Hypothalamus (tissue), 51 donors: ENCODE measurements around the gene OAS3.
"Not testable (repeated sequence)": the region's sequence is repeated elsewhere in the genome, so short reads cannot be mapped to it uniquely, and the experiment has no call there.

Experiments
- DNase-seq, 51 donors: peaks; one replicate each; lab custom pipeline; 2025; lab: John Stamatoyannopoulos, UW

Gene OAS3

GRCh38 chr12:112937741-112938719, at the start of gene OAS3:
OAS3 (plus strand) TSS chr12:112938474; CDS start chr12:112938531, 57 bp downstream.
- peak in 40 of 51 donors; percentile 8 to 57 (median 34) for DNase-seq

- DNase-seq, result peak in 8 of 51 donors; percentile 8 to 46 (median 19)
These were observed 46.9 kb upstream of the OAS3 start for GRCh38 chr12:112891093-112892024.

- no peak for DNase-seq
These were observed 45.4 kb upstream of the OAS3 start for GRCh38 chr12:112892856-112893255.

GRCh38 chr12:112894128-112894527, 44.1 kb upstream of the OAS3 start:
- DNase-seq, result no peak

GRCh38 chr12:112898380-112898779, 39.9 kb upstream of the OAS3 start:
- no peak for DNase-seq

GRCh38 chr12:112900298-112901145, 37.8 kb upstream of the OAS3 start:
- no peak for DNase-seq

GRCh38 chr12:112901271-112901670, 37.0 kb upstream of the OAS3 start:
- DNase-seq, result no peak

GRCh38 chr12:112904571-112904970, 33.7 kb upstream of the OAS3 start:
- no peak for DNase-seq

- no peak for DNase-seq
These were observed 32.7 kb upstream of the OAS3 start for GRCh38 chr12:112905451-112906089.

GRCh38 chr12:112906712-112907414, 31.4 kb upstream of the OAS3 start, which contains the start of gene OAS1:
OAS1 (plus strand) TSS chr12:112906962; CDS start chr12:112907040, 78 bp downstream.
- peak in 8 of 51 donors; percentile 6 to 51 (median 16) for DNase-seq

- peak in 1 of 51 donors; percentile 5 for DNase-seq
These were observed 30.7 kb upstream of the OAS3 start for GRCh38 chr12:112907415-112908157.

- no peak for DNase-seq
These were observed 29.7 kb upstream of the OAS3 start for GRCh38 chr12:112908548-112908947.

- no peak for DNase-seq
These were observed 28.6 kb upstream of the OAS3 start for GRCh38 chr12:112909693-112910092.

- no peak for DNase-seq
These were observed 25.1 kb upstream of the OAS3 start for GRCh38 chr12:112913038-112913688.

GRCh38 chr12:112913888-112914287, 24.4 kb upstream of the OAS3 start:
- not testable (repeated sequence) for DNase-seq

- no peak for DNase-seq
These were observed 22.0 kb upstream of the OAS3 start for GRCh38 chr12:112916270-112916669.

- DNase-seq, result no peak
These were observed 19.2 kb upstream of the OAS3 start for GRCh38 chr12:112919121-112919520.

GRCh38 chr12:112924986-112925385, 13.3 kb upstream of the OAS3 start:
- no peak for DNase-seq
